Measurements from ENCODE around the gene ARID5A.
"Not testable (repeated sequence)": the region's sequence is repeated elsewhere in the genome, so short reads cannot be mapped to it uniquely, and the experiment has no call there.

ARID5A gene

GRCh38 chr2:96556441-96557330 is 20.1 kb downstream of the ARID5A start:
- peak; percentile 47 to 75 for DNase-seq (ENCODE audit: low read depth in 2 of 2)

GRCh38 chr2:96557421-96557820 is 20.9 kb downstream of the ARID5A start:
- DNase-seq (ENCODE audit: low read depth in 2 of 2) = not testable (repeated sequence)

- DNase-seq (ENCODE audit: low read depth in 2 of 2) = no peak
Measured at GRCh38 chr2:96558061-96558460, 21.5 kb downstream of the ARID5A start.

- DNase-seq (ENCODE audit: low read depth in 2 of 2) = no peak
Measured at GRCh38 chr2:96558485-96558884, 21.9 kb downstream of the ARID5A start.

GRCh38 chr2:96564026-96564425 is 27.5 kb downstream of the ARID5A start:
- DNase-seq (ENCODE audit: low read depth in 2 of 2) = no peak

GRCh38 chr2:96564563-96564962 is 28.0 kb downstream of the ARID5A start:
- DNase-seq (ENCODE audit: low read depth in 2 of 2) = no peak

- no peak for DNase-seq (ENCODE audit: low read depth in 2 of 2)
Measured at GRCh38 chr2:96565111-96565510, 28.6 kb downstream of the ARID5A start.

- no peak for DNase-seq (ENCODE audit: low read depth in 2 of 2)
Measured at GRCh38 chr2:96568094-96568493, 31.5 kb downstream of the ARID5A start.

GRCh38 chr2:96574364-96574763 is 37.8 kb downstream of the ARID5A start:
- DNase-seq (ENCODE audit: low read depth in 2 of 2) = no peak

GRCh38 chr2:96575785-96576456 is 39.4 kb downstream of the ARID5A start:
- DNase-seq (ENCODE audit: low read depth in 2 of 2) = no peak

GRCh38 chr2:96577501-96577900 is 40.9 kb downstream of the ARID5A start:
- no peak for DNase-seq (ENCODE audit: low read depth in 2 of 2)

GRCh38 chr2:96578731-96579130 is 42.2 kb downstream of the ARID5A start:
- no peak for DNase-seq (ENCODE audit: low read depth in 2 of 2)

GRCh38 chr2:96579422-96579821 is 42.9 kb downstream of the ARID5A start:
- no peak for DNase-seq (ENCODE audit: low read depth in 2 of 2)

- no peak for DNase-seq (ENCODE audit: low read depth in 2 of 2)
Measured at GRCh38 chr2:96580771-96581170, 44.2 kb downstream of the ARID5A start.

GRCh38 chr2:96584017-96584416 is 47.5 kb downstream of the ARID5A start:
- no peak for DNase-seq (ENCODE audit: low read depth in 2 of 2)

GRCh38 chr2:96587843-96588242 is 51.3 kb downstream of the ARID5A start:
- DNase-seq (ENCODE audit: low read depth in 2 of 2) = no peak

GRCh38 chr2:96591054-96591453 is 54.5 kb downstream of the ARID5A start:
- DNase-seq (ENCODE audit: low read depth in 2 of 2) = no peak

GRCh38 chr2:96591494-96591893 is 54.9 kb downstream of the ARID5A start:
- no peak for DNase-seq (ENCODE audit: low read depth in 2 of 2)

GRCh38 chr2:96594282-96594681 is 57.7 kb downstream of the ARID5A start:
- DNase-seq (ENCODE audit: low read depth in 2 of 2) = no peak

- peak in 1 of 2 donors; percentile 8 for DNase-seq (ENCODE audit: low read depth in 2 of 2)
Measured at GRCh38 chr2:96594691-96595152, 58.2 kb downstream of the ARID5A start.

- DNase-seq (ENCODE audit: low read depth in 2 of 2) = no peak
Measured at GRCh38 chr2:96596596-96596995, 60.0 kb downstream of the ARID5A start.

- DNase-seq (ENCODE audit: low read depth in 2 of 2) = no peak
Measured at GRCh38 chr2:96599941-96600340, 63.4 kb downstream of the ARID5A start.
